Measurements from ENCODE around the gene ANAPC1.
"Not testable (repeated sequence)": the region's sequence is repeated elsewhere in the genome, so short reads cannot be mapped to it uniquely, and the experiment has no call there.

GRCh38 chr2:111860005-111860404, 24.0 kb downstream of the ANAPC1 start:
- TF ChIP-seq POLR2A, POLR2AphosphoS5 (IDR thresholded peaks at IDR 0.05; ENCODE audit: low read depth, low read length): not testable (repeated sequence)

Measured in GM12892 (cell line).